NAMALWA (cell line): Measurements from ENCODE around the gene PCDHGA1.
A peak's percentile ranks its signal among the peaks of the same experiment; 100 is the strongest.

ENCODE experiments used
- DNase-seq: peaks from one replicate; pipeline ENCODE4 v3.0.0-alpha.2; 2015; ENCODE audit warnings: low spot score

The PCDHGA1 gene

DNA sequence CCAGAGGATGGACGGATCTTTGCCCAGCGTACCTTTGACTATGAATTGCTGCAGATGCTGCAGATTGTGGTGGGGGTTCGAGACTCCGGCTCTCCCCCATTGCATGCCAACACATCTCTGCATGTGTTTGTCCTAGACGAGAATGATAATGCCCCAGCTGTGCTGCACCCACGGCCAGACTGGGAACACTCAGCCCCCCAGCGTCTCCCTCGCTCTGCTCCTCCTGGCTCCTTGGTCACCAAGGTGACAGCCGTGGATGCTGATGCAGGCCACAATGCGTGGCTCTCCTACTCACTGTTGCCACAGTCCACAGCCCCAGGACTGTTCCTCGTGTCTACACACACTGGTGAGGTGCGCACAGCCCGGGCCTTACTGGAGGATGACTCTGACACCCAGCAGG lies 160.5 kb downstream of the PCDHGA1 start:
- DNase-seq = no peak

DNA sequence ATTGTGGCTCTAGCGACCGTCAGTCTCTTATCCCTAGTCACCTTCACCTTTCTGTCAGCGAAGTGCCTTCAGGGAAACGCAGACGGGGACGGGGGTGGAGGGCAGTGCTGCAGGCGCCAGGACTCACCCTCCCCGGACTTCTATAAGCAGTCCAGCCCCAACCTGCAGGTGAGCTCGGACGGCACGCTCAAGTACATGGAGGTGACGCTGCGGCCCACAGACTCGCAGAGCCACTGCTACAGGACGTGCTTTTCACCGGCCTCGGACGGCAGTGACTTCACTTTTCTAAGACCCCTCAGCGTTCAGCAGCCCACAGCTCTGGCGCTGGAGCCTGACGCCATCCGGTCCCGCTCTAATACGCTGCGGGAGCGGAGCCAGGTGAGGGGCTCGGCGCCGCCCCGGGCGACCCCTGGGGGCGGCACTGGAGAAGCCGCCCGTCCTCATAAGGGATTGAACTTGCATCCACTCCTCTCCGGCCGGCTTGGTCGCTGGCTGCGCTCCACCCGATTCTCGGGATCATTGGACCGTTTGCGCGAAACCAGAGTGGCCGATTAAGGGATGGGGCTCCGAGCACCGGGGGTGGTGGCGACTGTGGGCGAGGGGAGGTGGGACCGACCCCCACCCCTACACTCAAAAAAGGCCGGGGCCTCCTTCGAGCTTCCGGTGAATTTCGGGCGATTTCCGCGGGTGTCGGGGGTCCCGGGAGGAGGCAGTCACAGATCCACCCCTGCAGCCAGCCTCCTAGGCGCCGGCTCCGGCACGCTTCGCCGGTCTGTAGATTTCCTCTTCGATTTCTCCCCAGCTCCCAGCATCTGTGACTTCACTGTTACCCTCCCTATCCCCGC lies 161.2 kb downstream of the PCDHGA1 start:
- no peak for DNase-seq

DNA sequence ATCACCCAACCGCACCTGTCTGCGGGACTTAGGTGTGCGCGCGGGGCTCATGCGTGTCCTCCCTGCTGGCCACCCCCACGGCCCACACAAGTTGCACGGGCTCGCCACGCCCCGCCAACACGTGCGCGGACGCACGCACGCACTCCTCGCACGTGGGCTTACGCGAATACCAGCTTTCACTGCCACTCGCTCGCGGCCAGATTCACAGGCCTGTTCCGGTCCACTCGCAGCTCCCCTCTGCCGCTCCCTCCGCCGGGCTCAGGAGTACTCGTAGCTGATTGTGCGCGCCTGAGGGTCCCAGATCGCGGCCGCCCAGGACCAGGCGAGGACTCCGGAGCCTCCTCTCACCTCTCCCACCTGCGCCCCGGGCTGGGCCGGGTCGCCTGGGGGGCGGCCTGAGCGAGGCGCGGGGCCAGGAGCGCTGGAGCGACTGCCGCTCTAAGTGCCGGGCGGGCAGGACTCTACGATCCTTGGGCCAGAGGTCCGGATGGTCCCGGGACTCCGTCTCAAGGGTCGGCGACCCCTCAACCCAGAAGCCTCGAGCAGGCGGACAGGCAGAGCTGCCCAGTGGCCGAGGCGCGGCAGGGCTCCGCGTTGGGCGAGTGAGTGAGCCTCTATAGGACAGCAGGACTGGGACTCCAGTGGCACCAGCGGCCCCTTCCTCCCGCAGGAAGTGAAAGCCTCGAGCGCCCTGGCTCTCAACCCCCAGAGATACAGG lies 162.0 kb downstream of the PCDHGA1 start:
- no peak for DNase-seq

DNA sequence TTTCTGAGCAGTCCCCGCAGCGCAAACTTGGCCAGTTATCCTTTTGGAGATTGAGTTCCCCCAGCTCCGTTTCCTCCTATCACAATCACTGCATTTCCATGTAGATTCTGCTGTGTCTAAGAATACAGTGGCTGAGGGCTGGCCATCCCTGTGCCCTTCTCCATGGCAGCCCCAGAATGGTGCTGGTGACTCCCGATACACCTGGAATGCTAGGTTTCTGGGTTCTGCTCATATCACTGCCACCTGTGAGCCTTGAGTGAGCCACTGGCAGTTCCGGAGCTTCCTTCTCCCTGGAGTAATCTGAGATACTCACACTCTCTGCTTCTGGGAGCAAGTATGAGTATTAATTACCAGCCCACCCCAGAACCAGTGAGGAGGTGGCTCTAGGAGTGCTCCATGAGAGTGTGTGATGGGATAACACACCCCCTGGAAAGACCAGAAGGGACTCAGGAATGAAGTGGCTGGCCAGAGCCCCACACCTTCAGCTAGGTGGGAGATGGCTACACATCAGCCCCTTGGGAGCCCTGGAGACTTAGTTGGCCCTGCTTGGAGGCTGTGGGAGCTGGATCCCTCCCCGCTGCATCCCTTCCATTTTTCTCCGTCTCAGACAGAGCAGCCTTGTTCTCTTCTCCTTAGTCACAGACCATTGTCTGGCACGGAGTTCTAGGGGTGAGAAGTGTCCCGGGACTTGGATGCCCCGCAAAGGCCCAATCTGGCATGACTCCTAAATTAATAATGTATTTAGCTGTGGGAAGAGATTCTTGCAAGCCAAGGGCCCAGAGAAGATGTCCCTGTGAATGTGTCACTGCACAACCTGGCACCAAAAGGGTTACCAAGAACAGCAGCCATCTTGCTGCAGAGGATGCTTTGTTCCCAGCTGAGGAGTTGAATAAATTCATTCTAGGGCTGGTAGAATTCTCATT lies 163.4 kb downstream of the PCDHGA1 start:
- no peak for DNase-seq

DNA sequence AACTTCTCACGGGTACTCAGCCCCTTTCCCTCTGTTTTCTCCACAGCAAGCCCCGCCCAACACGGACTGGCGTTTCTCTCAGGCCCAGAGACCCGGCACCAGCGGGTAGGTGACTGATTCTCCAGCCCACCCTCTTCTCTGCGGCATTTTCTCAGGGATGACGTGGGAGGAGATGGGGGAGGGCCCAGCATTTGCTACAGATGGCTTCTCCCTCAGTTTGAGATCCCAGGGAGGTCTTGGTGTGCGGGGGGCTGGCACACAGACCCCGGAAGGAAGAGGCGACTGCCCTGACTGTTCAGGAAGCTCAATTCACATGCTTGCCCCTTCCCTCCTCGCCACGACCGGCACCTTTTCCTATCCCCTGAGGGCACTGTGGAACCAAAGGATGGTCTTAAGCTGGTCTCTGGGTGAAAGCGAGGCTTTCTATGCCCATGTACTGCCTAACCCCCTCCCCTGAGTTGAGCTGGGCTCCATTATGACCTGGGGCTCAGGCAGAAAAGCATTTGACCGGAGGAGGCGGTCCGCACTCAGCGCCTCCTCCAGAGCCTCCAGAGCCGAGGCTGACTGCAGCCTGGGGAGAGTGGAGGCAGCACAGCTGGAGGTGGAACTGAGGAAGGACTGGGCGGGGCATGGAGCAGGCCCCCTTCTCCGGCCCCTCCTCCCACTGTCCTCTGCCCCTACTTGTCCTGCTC lies 164.6 kb downstream of the PCDHGA1 start:
- DNase-seq = no peak

DNA sequence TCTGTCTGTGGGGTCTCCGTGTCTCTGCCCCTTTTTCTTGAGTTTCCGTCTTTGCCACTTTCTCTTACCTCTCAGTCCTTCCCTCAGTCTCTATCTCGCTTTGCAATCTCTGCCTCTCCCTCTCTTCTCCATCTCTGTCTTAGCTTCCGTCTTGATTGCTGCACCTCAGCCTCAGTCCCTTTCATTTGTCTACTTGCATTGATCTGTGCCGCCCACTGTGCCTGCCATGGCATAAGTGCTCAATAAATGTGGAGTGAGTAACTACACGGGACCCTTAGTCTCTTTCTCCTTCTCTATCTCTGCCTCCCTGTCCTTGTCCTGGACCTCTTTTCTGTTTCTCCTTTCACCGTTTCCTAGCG lies 165.1 kb downstream of the PCDHGA1 start:
- no peak for DNase-seq

DNA sequence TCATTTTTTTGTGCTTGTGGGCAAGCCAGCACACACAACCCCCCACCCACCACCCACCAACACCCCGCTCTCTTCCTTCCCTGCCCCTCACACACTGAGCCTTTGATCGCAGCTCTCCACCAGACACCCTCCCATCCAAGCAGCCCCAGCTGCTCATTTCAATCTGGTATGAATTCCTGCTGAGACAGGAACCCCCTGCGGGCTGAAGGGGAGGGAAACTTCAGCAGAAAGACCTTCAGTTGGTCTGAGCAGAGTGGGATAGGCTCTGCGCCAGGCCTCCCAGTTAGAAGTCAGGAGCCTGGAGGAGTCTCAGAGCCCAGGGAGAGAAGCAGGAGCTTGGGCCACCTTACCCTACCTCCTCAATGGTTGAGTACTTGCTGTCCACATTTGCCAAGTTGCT lies 165.7 kb downstream of the PCDHGA1 start:
- no peak for DNase-seq

DNA sequence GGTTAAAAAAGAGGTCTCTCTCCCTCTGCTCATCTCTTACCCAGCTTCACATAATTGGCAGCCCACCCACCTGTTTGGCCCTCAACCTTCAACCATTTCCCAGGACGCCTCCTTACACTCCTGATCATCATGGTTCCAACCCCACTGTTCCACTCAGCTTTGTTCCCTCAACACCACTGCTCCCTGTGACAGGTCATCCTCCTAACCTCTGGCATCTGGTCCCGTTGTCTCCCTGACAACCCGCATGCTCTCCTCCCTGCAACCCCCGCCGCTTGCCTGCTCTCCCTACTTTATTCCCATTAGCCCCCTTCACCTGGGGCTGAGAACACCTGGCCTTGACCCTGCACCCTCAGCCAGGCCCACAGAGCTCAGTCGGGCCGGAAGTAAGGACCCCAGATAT lies 171.4 kb downstream of the PCDHGA1 start:
- DNase-seq = no peak

DNA sequence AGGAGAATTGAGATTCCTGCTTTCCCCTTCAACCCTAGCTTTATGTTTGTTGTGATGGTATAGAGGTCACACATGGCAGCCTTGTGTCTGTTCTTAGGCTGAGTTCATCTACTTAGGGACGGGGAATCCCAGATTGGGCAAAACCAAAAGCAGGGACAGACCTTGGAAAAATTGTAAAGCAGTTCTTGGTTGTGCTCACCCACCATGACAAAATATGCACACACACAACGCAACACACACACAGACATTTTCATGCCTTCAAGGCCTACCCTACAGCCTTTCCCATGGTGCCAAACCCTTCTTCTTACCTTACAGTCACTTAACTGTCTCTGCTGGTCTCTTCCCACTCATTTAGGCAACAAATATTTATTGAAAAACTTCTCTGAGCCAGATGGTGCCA lies 173.4 kb downstream of the PCDHGA1 start:
- peak; percentile 20 for DNase-seq

DNA sequence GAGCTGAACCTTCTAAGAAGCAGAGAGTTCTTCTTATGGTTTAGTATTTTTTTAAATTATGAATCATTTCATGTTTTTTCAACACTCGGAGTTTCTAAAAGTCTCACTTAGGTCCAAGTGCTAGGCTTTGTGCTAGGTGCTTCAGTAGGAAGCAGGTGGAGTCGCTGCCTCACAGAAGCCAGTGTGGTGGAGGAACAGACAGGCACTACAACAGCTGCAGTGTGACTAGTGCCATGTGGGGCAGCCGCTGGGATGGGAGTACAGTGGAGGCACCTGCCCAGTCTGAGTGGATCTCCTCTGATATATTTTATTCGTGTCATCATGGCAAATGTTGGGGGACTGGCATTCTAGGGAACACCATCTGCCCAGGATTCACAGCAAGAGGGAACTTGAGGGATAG lies 173.9 kb downstream of the PCDHGA1 start:
- DNase-seq = peak; percentile 67

DNA sequence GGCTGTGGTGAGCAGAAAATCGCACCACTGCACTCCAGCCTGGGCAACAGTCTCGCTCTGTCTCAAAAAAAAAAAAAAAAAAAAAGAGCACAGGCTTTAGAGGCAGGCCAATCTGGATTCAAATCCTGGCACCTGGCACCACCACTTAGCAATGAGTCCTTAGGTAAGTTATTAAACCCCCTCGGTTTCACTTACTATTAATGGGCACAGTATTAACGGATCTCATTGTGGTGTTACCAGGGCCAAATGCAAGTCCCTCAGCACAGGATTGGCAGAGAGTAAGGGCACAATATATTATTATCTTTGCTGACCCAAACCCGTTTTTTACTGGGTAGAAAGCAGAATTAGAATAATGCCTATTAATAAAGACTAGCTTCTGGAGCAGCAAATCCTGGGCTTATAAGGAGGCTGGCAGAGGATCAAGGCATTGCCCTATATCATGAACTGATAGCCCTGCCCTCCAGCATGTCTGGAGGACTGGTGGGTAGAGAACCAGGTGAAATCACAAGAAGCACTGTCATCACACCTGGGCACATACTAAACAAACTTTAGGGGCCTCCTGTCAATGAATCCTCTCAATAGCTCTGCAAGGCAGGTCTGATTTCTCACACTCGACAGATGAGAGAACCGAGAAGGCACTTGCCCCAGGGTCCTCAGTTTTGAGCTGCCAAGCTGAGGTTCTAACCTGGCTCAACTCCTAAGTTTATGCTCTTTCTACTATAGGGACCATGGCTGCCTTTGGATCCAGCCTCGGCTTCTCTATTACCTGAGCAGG lies 176.3 kb downstream of the PCDHGA1 start:
- DNase-seq = peak; percentile 70

DNA sequence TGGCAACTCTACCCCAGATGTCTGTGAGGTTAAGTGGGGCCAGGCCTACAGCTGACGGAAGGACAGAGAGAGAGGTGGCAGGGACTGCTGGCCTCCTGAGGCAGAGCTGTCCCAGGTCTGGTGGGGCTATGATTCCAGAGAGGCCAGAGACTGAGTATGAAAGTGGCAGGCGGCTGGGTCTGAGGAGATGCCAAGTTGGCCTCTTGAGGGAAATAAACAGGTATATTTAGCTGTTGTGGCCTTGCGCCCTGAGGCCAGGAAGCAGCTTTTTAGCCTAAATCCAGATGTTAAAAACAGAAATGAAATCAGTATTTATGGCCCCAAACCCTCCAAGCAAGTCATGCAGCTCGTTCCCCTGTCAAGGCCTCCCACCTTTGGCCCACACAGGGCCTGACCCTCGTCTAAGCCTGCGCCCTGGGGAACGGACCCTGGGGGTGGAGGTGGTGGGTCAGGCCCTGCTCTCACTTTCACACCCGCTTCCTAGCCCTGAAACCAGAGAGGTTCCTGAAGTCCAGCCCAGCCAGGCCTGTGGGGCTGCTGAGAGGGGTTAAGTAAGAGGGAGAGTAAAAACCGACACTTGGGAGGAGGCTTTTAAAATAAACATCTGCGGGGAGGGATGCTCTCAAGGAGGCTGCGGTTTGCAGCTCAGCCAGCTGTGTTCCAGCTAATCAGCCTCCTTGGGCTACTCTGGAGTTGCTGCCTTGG lies 177.2 kb downstream of the PCDHGA1 start:
- DNase-seq = peak; percentile 85

DNA sequence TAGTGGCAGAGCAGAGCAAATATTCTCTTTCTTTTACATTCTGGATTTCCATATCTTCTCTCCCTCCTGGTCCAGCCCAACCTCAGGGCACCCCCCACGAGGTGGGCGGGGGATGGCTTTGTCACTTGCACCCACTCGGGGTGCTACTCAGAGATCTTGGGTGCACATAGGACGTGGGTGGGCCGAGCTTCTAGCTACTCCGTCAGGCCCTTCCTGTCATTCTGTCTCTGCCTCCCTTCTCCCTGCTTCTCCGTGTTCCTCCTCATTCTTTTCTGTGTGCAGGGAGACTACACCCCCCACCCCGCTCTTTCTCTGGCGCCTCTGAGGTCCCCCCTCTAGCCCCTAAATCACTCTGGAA lies 178.1 kb downstream of the PCDHGA1 start:
- peak; percentile 47 for DNase-seq

DNA sequence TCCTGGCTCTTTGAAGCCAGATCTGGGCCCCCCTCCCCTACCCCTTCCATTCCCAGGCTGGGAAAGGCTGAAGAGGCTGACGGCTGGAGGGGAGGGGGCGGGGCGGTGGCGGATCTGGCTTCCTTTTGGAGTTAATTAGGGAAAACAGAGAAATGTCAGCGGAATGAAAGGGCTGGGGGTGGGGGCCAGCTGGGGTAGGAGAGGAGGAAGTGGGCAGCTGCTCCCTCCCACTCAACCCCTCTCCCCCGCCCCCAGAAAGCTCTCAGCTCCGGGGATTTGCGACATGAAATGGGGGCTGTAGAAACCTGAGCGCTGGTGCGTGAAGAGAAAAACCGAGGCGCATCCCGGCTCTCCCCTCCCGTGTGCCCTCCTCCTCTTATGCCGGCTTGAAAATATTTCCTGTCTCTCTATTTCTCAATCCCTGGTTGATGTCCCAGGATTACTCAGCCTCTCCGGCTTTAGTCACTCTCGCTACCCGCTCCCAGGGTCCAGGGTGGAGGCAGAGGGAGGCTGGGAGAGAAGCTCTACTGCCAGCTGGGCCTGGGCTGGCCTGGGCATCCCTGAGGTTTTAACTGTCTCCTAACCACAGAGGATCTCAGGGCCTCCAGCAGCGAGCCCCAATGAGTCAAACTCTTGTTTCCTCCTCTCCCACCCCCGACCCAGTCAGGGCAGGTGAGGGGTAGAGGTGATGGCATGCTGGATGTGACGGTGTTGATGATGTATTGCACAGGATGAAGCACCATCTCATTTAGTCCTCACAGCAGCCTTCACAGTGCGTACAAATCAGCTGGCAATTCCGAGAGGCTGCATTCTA lies 178.7 kb downstream of the PCDHGA1 start:
- DNase-seq = peak; percentile 56

DNA sequence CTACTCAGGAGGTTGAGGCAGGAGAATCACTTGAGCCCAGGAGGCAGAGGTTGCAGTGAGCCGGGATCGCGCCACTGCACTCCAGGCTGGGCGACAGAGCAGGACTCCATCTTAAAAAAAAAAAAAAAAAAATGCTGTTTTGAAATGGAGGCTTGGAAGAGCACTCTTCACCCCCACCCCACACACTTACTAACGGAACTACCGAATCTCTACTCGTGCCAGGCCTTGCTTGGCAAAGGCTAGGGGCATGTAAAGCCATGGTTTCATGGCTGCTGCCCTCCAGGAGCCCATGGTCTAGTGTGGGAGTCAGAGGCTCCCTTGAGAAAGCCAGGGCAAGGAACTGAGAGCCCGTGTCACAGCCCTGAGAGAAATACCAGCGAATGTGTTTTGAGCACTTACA lies 179.8 kb downstream of the PCDHGA1 start:
- DNase-seq = no peak

DNA sequence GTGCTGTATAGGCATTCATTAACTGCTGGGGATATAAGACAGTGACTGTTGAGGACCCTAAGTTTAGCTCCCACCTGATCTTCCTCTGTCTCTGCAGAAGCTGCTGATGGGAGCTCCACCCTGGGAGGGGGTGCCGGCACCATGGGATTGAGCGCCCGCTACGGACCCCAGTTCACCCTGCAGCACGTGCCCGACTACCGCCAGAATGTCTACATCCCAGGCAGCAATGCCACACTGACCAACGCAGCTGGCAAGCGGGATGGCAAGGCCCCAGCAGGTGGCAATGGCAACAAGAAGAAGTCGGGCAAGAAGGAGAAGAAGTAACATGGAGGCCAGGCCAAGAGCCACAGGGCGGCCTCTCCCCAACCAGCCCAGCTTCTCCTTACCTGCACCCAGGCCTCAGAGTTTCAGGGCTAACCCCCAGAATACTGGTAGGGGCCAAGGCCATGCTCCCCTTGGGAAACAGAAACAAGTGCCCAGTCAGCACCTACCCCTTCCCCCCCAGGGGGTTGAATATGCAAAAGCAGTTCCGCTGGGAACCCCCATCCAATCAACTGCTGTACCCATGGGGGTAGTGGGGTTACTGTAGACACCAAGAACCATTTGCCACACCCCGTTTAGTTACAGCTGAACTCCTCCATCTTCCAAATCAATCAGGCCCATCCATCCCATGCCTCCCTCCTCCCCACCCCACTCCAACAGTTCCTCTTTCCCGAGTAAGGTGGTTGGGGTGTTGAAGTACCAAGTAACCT lies 180.7 kb downstream of the PCDHGA1 start:
- peak; percentile 63 for DNase-seq

DNA sequence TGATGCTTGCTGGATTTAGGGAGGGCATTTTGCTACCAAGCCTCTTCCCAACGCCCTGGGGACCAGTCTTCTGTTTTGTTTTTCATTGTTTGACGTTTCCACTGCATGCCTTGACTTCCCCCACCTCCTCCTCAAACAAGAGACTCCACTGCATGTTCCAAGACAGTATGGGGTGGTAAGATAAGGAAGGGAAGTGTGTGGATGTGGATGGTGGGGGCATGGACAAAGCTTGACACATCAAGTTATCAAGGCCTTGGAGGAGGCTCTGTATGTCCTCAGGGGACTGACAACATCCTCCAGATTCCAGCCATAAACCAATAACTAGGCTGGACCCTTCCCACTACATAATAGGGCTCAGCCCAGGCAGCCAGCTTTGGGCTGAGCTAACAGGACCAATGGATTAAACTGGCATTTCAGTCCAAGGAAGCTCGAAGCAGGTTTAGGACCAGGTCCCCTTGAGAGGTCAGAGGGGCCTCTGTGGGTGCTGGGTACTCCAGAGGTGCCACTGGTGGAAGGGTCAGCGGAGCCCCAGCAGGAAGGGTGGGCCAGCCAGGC lies 181.5 kb downstream of the PCDHGA1 start:
- no peak for DNase-seq

DNA sequence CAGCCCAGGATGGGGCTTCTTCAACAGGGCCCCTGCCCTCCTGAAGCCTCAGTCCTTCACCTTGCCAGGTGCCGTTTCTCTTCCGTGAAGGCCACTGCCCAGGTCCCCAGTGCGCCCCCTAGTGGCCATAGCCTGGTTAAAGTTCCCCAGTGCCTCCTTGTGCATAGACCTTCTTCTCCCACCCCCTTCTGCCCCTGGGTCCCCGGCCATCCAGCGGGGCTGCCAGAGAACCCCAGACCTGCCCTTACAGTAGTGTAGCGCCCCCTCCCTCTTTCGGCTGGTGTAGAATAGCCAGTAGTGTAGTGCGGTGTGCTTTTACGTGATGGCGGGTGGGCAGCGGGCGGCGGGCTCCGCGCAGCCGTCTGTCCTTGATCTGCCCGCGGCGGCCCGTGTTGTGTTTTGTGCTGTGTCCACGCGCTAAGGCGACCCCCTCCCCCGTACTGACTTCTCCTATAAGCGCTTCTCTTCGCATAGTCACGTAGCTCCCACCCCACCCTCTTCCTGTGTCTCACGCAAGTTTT lies 182.1 kb downstream of the PCDHGA1 start:
- peak; percentile 90 for DNase-seq
